ENCODE data around the gene AQP3.
"Not testable (repeated sequence)": the region's sequence is repeated elsewhere in the genome, so short reads cannot be mapped to it uniquely, and the experiment has no call there.

AQP3 gene

DNA sequence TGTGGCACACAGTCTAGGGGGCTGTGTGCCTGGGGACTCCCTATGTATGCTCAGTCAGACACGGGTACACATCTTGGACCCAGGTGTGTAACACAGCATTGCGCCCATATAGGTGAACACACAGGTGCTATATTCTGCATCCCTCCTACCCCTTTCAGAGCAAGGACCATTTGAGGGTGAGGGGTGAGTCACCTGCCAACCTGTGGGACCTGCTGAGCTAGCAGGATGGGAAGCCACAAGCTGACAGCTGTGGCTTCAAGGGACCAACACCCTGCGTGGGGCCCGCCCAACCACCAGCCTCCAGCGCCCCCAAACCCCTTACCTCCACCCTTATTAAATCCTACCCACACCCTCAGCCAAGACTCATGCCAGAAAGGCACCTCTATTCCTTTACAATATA is 30.4 kb downstream of the AQP3 start:
- H3K4me1 ChIP-seq (ENCODE audit: control insufficient read depth, insufficient read depth, low read length): no peaks in the 10 kb centered on the region
- WGBS, 2 experiments: 76 to 81% methylated on average over 5 of the region's 5 CpGs
- no peak overlapping the region for H3K27ac ChIP-seq (ENCODE audit: insufficient read depth, low read depth, low read length, poor library complexity, severe bottlenecking)
- no peaks in the 10 kb centered on the region for H3K36me3 ChIP-seq (ENCODE audit: control insufficient read depth, insufficient read depth, low read length)
- no peak overlapping the region for H3K4me3 ChIP-seq (ENCODE audit: insufficient read depth, low read depth, low read length)
- no peaks in the 10 kb centered on the region for H3K27me3 ChIP-seq (ENCODE audit: control insufficient read depth, insufficient read depth, low read length, poor library complexity, severe bottlenecking)
- H3K9me3 ChIP-seq (ENCODE audit: control insufficient read depth, low read length): no peaks in the 10 kb centered on the region

DNA sequence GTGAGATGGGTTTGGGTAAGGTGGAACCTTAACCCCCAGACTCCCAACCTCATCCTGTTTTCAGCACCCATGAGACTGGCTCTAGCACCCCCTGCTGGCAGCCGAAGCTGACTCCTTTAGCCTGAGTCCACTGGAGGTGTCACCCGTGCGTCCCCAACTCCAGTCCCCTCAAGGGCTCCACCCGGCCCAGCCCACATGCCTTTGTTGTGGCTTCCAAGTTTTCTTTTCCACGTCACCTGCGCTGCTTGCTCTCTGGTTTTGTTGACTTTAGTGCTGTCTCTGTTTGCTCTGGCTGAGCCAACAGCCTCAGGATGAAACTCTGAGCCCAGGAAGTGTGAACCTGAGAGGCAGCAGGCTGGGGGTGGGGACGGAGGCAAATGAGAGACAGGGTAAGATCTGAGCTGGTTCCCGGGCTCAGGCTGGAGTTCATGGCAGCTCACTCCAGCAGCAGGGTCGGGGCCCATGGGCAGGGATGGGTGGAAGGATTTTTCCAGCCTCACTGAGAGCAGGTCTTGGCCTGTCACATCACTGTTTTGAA is 31.8 kb downstream of the AQP3 start:
- Histone ChIP-seq H3K27ac (ENCODE audit: insufficient read depth, low read depth, low read length, poor library complexity, severe bottlenecking) (no peak overlapping the region), H3K36me3 (ENCODE audit: control insufficient read depth, insufficient read depth, low read length) (no peaks in the 10 kb centered on the region), H3K4me1 (ENCODE audit: control insufficient read depth, insufficient read depth, low read length) (no peaks in the 10 kb centered on the region), H3K9me3 (ENCODE audit: control insufficient read depth, low read length) (no peaks in the 10 kb centered on the region), H3K4me3 (ENCODE audit: insufficient read depth, low read depth, low read length) (no peak overlapping the region), H3K27me3 (ENCODE audit: control insufficient read depth, insufficient read depth, low read length, poor library complexity, severe bottlenecking) (no peaks in the 10 kb centered on the region)
- WGBS, 2 experiments: 46 to 51% methylated on average over 9 of the region's 9 CpGs

DNA sequence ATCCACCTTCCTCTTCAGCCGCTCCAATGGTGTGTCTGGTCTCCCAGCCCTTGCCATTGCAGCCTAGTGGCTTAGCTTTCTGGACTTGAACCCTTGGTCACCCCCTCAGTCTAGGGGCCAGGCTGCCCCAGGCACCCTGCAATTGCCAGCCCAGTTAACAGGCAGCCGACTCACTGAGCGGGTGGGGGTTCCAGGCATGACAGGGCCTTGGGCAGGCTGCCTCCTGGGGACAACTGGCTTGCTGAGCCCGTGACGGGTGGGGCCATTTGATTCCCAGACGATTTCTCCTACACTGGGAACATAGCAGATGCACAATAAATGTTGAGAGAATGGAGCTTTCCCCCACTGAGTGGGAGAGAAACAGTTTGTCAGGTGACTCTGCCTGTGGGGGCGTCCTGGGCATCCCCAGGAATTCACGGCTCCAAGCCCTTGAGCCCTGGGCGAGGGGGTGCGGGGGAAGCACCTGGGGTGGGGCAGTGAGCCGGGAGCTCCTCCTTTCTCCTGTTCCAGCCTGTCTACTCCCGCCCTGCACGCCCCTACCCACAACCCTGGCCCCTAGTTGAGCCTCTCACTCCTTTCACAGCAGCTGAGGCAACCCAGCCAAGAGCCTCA is 32.4 kb downstream of the AQP3 start:
- no peak overlapping the region for H3K27ac ChIP-seq (ENCODE audit: insufficient read depth, low read depth, low read length, poor library complexity, severe bottlenecking)
- no peaks in the 10 kb centered on the region for H3K9me3 ChIP-seq (ENCODE audit: control insufficient read depth, low read length)
- no peaks in the 10 kb centered on the region for H3K36me3 ChIP-seq (ENCODE audit: control insufficient read depth, insufficient read depth, low read length)
- no peaks in the 10 kb centered on the region for H3K27me3 ChIP-seq (ENCODE audit: control insufficient read depth, insufficient read depth, low read length, poor library complexity, severe bottlenecking)
- 87 to 88% methylated on average over 13 of the region's 13 CpGs for whole genome bisulfite sequencing, 2 experiments
- H3K4me1 ChIP-seq (ENCODE audit: control insufficient read depth, insufficient read depth, low read length): no peaks in the 10 kb centered on the region
- H3K4me3 ChIP-seq (ENCODE audit: insufficient read depth, low read depth, low read length): no peak overlapping the region

DNA sequence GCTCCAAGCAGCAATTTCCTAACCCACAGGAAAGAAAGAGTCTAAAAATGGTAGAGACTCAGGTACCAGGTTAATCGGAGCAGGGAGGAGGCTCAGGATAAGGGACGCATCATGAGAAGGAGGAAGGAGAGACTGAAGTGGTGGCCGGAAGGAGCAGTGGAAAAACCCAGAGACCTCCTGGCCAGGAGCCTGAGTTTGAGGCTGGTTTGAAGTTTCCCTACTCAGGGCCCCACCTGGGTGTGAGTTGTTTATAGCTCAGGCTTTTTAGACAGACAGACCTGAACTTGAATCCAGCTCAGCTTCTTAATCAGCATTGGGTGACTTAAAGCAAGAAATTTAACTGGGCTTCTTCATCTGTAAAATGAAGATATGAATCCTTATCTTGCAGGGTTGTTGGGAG is 33.1 kb downstream of the AQP3 start:
- Histone ChIP-seq H3K27me3 (ENCODE audit: control insufficient read depth, insufficient read depth, low read length, poor library complexity, severe bottlenecking) (no peaks in the 10 kb centered on the region), H3K9me3 (ENCODE audit: control insufficient read depth, low read length) (no peaks in the 10 kb centered on the region), H3K4me1 (ENCODE audit: control insufficient read depth, insufficient read depth, low read length) (no peaks in the 10 kb centered on the region), H3K36me3 (ENCODE audit: control insufficient read depth, insufficient read depth, low read length) (no peaks in the 10 kb centered on the region), H3K27ac (ENCODE audit: insufficient read depth, low read depth, low read length, poor library complexity, severe bottlenecking) (no peak overlapping the region), H3K4me3 (ENCODE audit: insufficient read depth, low read depth, low read length) (no peak overlapping the region)
- WGBS, 2 experiments: 90 to 92% methylated on average over 3 of the region's 3 CpGs

DNA sequence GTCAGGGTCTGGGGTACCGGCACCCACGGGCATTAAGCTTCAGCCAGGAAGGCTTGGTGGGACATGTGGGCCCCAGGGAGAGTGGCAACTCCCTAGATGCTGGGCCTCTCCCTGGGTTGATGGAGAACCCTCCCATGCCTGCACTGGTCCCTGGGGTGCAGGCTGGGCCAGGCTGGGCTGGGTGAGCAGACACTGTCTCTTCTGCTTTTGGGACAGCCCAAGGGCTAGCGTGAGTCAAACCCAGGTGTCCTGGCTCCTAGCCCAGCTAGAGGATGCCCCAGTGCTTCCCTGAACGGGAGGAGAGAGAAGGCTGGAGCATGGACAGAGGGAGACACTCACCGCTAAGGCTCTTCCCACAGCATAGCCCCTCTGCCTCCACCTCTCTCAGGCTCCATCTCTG is 39.3 kb downstream of the AQP3 start:
- no peaks in the 10 kb centered on the region for H3K36me3 ChIP-seq (ENCODE audit: control insufficient read depth, insufficient read depth, low read length)
- H3K27ac ChIP-seq (ENCODE audit: insufficient read depth, low read depth, low read length, poor library complexity, severe bottlenecking): no peak overlapping the region
- peaks cover 7% of the 10 kb centered on the region for H3K4me1 ChIP-seq (ENCODE audit: control insufficient read depth, insufficient read depth, low read length)
- WGBS, 2 experiments: 84 to 90% methylated on average over 5 of the region's 5 CpGs
- H3K4me3 ChIP-seq (ENCODE audit: insufficient read depth, low read depth, low read length): no peak overlapping the region
- no peaks in the 10 kb centered on the region for H3K9me3 ChIP-seq (ENCODE audit: control insufficient read depth, low read length)
- H3K27me3 ChIP-seq (ENCODE audit: control insufficient read depth, insufficient read depth, low read length, poor library complexity, severe bottlenecking): no peaks in the 10 kb centered on the region

DNA sequence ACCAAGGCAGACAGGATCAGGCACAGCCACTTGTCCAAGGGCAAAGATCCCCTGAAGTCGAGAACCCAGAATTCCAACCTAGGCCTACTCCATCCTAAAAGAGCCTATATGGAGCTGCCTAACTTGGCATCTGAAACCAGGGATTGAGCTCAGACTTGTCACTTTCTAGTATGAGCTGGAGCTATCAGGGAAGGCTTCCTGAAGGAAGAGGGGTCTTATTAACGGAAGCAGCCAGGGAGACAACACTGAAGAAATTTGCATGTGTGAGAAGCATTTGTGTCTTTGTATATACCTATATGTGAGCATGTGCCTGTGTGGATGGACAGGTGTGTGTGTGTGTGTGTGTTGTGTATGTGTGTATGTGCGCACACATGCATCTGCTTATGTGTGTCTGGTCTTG is 40.3 kb downstream of the AQP3 start:
- WGBS, 2 experiments: 91 to 94% methylated on average over 2 to 3 of the region's 3 CpGs
- no peak overlapping the region for H3K4me3 ChIP-seq (ENCODE audit: insufficient read depth, low read depth, low read length)
- peaks cover 11% of the 10 kb centered on the region for H3K4me1 ChIP-seq (ENCODE audit: control insufficient read depth, insufficient read depth, low read length)
- H3K27me3 ChIP-seq (ENCODE audit: control insufficient read depth, insufficient read depth, low read length, poor library complexity, severe bottlenecking): no peaks in the 10 kb centered on the region
- no peaks in the 10 kb centered on the region for H3K9me3 ChIP-seq (ENCODE audit: control insufficient read depth, low read length)
- H3K36me3 ChIP-seq (ENCODE audit: control insufficient read depth, insufficient read depth, low read length): no peaks in the 10 kb centered on the region
- H3K27ac ChIP-seq (ENCODE audit: insufficient read depth, low read depth, low read length, poor library complexity, severe bottlenecking): no peak overlapping the region

DNA sequence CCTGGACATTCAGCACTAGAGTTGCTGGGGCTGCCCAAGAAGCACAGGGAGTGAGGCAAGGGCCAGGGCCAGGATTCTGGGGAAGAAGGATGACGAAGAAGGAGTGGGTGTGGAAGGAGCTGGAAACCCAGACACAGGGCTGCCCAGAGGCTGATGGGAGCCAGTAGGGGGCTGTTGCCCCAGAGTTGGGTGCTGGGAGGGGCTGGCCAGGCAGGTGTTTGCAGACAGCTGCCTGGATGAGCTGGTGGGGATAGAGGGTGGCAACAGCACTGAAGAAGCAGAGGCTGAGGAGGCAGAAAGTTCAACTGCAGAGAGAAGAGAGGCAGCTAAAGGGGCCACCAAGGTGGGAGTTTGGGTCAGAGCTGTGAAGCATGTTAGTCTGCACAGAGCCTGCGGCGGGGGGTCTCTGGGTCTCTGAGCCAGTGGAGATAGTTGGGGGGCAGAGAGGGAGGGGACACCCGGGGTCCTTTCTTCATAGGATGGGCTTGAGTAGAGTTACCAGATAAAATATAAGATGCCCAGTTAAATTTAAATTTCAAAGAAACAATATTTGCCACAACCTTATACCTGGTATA is 42.5 kb downstream of the AQP3 start:
- WGBS, 2 experiments: 95 to 96% methylated on average over 4 of the region's 4 CpGs
- Histone ChIP-seq H3K4me1 (ENCODE audit: control insufficient read depth, insufficient read depth, low read length) (peaks cover 12% of the 10 kb centered on the region), H3K4me3 (ENCODE audit: insufficient read depth, low read depth, low read length) (no peak overlapping the region), H3K27me3 (ENCODE audit: control insufficient read depth, insufficient read depth, low read length, poor library complexity, severe bottlenecking) (no peaks in the 10 kb centered on the region), H3K27ac (ENCODE audit: insufficient read depth, low read depth, low read length, poor library complexity, severe bottlenecking) (no peak overlapping the region), H3K9me3 (ENCODE audit: control insufficient read depth, low read length) (no peaks in the 10 kb centered on the region), H3K36me3 (ENCODE audit: control insufficient read depth, insufficient read depth, low read length) (no peaks in the 10 kb centered on the region)

DNA sequence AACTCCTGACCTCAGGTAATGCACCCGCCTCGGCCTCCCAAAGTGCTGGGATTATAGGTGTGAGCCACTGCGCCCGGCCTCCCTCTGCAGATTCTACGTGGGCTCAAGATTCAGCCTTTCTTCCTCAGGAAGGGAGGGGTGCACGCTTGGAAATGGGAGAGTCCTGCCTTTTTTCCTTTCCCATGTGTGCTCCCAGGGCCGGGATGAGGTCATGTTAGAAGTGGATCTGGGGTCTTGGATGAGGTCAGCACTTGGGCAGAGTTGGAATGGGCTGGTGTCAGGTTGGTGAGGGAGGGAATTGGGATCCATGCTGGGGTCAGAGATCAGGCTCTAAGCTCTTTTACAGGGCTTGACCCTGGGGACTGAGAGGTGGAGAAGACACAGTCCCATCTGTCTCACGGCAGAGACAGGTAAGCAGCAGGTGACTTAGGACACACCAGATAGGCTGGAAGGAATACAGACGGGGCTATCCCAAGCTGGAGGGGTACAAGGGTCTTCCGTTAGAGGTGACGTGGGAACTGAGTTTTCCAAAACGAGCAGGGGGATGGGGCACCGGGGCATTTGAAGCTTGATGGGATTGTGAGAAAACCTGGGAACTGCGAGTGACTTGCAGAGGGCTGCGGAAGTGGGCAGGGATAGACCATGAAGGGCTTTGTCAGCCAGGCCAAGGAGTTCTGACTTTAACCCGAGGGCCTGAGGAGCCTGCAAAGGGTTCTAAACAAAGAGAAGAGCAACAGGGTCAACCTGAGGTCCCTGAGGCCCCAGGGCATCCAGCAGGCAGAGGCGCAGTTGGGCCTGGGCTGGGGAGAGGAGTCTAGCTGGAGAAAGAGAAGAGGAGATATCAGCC is 43.2 kb downstream of the AQP3 start:
- Histone ChIP-seq H3K27ac (ENCODE audit: insufficient read depth, low read depth, low read length, poor library complexity, severe bottlenecking) (no peak overlapping the region), H3K9me3 (ENCODE audit: control insufficient read depth, low read length) (no peaks in the 10 kb centered on the region), H3K4me3 (ENCODE audit: insufficient read depth, low read depth, low read length) (no peak overlapping the region), H3K4me1 (ENCODE audit: control insufficient read depth, insufficient read depth, low read length) (peaks cover 12% of the 10 kb centered on the region), H3K36me3 (ENCODE audit: control insufficient read depth, insufficient read depth, low read length) (no peaks in the 10 kb centered on the region), H3K27me3 (ENCODE audit: control insufficient read depth, insufficient read depth, low read length, poor library complexity, severe bottlenecking) (no peaks in the 10 kb centered on the region)
- WGBS, 2 experiments: 89 to 90% methylated on average over 17 of the region's 17 CpGs

DNA sequence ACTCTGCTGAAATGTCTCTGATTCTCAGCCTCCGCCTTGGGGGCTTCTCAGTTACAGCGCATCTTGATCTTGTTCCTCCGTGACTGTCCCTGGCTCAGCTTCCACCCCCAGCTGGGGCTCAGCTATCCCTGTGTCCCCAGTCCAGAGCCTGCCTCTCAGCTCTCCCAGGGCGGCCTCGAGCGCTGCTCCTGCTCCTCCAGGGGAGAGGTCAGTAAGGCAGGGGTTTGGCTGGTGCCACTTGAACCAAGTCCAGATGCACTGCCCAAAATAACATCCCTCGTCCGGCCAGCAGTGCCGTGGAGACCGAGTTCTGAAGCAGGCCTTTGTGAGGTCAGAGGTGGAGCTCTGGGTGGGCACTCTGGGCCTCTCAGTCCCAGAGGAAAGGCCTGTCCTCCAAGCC is 45.0 kb downstream of the AQP3 start, which contains the start of gene AQP7:
AQP7 (minus strand) TSS at position 198 of the 400 bp plus-strand sequence. CDS start 1,306 bp downstream, outside the sequence.
- peaks cover 12% of the 10 kb centered on the region for H3K4me1 ChIP-seq (ENCODE audit: control insufficient read depth, insufficient read depth, low read length)
- H3K27ac ChIP-seq (ENCODE audit: insufficient read depth, low read depth, low read length, poor library complexity, severe bottlenecking); H3K4me3 ChIP-seq (ENCODE audit: insufficient read depth, low read depth, low read length); H3K9me3 ChIP-seq (ENCODE audit: control insufficient read depth, low read length); H3K36me3 ChIP-seq (ENCODE audit: control insufficient read depth, insufficient read depth, low read length); H3K27me3 ChIP-seq (ENCODE audit: control insufficient read depth, insufficient read depth, low read length, poor library complexity, severe bottlenecking): not testable (repeated sequence)
- 84 to 86% methylated on average over 10 of the region's 10 CpGs for WGBS, 2 experiments

DNA sequence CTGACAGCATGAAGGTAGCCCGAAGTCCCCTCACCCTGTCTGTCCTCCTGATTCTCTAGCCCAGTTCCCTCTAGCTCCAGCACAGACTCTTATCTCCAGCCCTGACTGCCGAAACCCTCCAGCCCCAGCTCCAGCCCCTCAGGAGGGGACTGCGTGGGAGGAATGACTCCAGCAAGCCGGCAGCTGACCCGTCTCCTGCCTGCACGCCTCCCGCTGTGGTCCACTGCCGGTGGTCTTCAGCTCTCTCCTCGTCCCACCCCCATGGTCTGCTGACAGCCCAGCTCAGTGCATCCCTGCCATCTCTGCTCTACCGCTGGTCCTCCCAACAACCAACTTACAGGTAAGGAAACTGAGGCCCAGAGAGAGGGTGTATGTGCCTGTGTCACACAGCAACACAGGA is 45.6 kb downstream of the AQP3 start:
- 65% methylated on average over 8 to 9 of the region's 10 CpGs for WGBS, 2 experiments
- not testable (repeated sequence) for H3K9me3 ChIP-seq (ENCODE audit: control insufficient read depth, low read length); H3K27me3 ChIP-seq (ENCODE audit: control insufficient read depth, insufficient read depth, low read length, poor library complexity, severe bottlenecking); H3K27ac ChIP-seq (ENCODE audit: insufficient read depth, low read depth, low read length, poor library complexity, severe bottlenecking); H3K4me3 ChIP-seq (ENCODE audit: insufficient read depth, low read depth, low read length); H3K36me3 ChIP-seq (ENCODE audit: control insufficient read depth, insufficient read depth, low read length)
- H3K4me1 ChIP-seq (ENCODE audit: control insufficient read depth, insufficient read depth, low read length): peaks cover 12% of the 10 kb centered on the region
